HG03066 (cell line): ENCODE data around the gene CGB3.

Source experiments
- ATAC-seq: cut with Tn5 transposase; IDR thresholded peaks from one replicate; pipeline ENCODE4 v1.9.1; 2021; ENCODE audit warnings: low read depth; ENCODE audit not compliant: unreplicated experiment

The CGB3 gene

GRCh38 chr19:48991011-48991609 is 33.0 kb downstream of the CGB3 start:
- ATAC-seq, result no peak

DNA sequence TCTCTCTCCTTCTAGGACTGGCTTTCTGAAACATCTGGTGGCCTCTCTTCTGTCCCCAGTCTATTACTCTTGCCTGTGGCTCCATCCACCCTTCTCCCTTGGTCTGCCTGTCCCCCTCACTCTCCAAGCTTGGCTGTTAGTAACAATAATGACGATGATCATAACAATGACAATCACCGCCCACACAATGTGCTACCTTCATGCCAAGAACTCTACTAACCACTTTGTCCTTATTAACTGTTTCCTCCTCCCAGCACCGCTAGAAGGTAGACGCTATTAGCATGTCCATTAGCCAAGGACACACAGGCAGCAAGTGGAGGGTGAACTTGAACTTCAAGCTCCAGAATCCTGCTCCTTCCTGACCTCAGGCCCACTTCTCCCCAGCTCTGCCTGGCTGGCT is 33.7 kb downstream of the CGB3 start:
- no peak for ATAC-seq

- ATAC-seq, result no peak
Measured at GRCh38 chr19:48989701-48990291, 34.3 kb downstream of the CGB3 start.

GRCh38 chr19:48988860-48989259 is 35.3 kb downstream of the CGB3 start:
- ATAC-seq, result no peak

- ATAC-seq, result no peak
Measured at GRCh38 chr19:48988286-48988685, 35.8 kb downstream of the CGB3 start.

GRCh38 chr19:48987323-48987722 is 36.8 kb downstream of the CGB3 start:
- no peak for ATAC-seq

DNA sequence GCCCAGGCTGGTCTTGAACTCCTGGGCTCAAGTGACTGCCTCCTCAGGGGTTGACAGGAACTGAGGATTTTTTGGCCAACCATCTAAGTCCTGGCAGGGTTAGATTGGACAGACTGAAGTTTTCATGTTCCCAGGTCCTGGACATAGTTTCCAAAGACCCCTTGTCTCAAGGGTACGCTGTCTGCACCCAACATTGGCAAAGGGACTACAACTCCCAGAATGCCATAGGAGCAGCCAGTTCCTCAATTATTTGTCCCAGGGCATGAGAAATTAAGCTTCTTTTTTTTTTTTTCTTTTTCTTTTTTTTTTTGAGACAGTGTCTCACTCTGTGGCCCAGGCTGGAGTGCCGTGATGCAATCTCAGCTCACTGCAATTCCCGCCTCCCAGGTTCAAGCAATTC is 37.9 kb downstream of the CGB3 start:
- ATAC-seq, result no peak

DNA sequence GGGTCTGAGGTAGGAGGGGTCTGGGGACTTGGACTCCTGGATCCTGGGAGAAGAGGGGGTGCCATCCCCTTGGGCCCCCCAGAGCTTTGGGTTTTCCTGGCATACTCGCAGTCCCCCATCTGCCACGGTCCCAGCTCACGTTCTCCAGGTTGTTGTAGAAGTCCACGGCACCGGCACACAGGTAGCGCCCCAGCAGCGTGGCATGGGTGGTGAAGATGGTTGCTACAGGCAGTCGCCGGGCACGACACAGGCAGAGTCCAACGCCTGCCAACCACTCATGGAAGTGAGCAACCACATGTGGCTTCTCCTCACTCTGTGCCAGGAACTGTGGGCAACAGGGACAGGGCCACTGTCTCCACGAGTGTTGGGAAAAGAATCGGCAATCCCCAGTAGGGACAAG is 38.4 kb downstream of the CGB3 start:
- ATAC-seq, result no peak

GRCh38 chr19:48982280-48982679 is 41.9 kb downstream of the CGB3 start:
- no peak for ATAC-seq

GRCh38 chr19:48977061-48977460 is 47.1 kb downstream of the CGB3 start:
- no peak for ATAC-seq

DNA sequence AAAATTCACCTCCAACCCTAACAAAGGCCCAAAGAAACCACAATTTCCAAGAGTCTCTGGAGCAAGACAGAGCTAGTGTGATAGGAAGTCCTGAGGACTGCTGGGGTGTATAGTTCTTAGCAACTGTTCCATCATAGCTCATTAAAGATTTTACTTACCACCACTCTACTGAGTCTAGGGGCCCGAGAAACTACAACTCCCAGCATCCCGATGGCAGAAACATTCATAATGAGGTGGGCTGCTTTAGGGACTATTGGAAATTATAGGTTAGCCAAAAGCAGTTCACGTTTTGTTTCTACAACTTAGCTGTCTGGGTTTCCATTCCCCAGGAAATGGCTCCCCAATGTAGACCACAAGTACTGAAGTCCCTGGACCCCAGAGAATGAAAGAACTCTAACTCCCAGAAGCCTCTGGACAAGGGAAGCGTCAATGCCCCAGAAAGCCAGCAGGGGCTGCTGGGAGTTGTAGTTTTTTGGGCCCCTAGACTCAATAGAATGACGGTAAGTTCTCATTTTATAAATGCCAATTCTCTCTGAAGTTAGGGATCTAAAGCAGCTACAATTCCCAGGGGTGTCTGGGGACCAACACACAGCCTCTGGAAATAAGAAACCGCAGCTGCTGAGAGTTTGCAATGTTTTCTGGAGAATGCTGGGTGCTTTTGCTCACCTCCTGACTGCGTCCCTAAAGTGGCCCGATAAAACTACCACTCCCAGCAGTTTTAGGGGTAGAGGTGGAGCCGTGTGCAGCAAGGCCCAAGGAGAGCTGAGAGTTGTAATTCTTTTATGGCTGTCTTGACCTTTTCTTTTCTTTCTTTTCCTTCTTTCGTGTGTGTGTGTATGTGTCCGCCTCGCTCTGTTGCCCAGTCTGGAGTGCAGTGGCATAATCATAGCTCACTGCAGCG is 47.9 kb downstream of the CGB3 start:
- ATAC-seq, result no peak
